Raji (cell line): Measurements from ENCODE around the gene HK1.

Experiments
- POLR2A ChIP-seq: IDR thresholded peaks from 2 replicates; pipeline ENCODE4 v1.6.1; 2011; ENCODE audit warnings: low read depth, low read length, control low read depth; ENCODE audit not compliant: insufficient read depth

HK1 gene

DNA sequence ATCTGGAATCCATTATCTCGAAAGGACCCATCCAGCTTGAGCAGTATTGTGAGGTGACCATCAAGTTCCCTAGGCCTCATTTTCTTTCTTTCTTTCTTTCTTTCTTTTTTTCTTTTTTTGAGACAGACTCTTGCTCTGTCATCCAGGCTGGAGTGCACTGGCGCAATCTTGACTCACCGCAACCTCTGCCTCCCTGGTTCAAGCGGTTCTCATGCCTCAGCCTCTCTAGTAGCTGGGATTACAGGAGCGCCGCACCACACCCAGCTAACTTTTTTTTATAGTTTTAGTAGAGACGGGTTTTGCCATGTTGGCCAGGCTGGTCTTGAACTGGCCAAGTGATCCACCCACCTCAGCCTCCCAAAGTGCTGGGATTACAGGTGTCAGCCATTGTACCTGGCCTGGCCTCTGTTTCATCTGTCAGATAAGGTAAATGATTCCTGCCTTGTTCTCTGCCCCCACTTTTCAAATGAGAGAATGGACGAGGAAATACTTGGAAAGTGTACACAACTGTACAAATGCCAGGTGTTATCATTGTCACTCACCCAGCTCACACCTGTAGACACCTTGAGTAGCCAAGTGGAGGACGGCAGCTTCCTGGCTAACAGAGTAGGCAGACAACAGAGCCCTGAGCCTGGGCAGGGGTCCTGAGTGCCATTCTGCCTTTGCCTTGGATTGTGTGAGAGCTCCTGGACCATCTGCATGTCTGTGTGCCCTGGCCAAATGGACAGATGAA is 54.1 kb downstream of the HK1 start:
- no peak for TF ChIP-seq POLR2A

DNA sequence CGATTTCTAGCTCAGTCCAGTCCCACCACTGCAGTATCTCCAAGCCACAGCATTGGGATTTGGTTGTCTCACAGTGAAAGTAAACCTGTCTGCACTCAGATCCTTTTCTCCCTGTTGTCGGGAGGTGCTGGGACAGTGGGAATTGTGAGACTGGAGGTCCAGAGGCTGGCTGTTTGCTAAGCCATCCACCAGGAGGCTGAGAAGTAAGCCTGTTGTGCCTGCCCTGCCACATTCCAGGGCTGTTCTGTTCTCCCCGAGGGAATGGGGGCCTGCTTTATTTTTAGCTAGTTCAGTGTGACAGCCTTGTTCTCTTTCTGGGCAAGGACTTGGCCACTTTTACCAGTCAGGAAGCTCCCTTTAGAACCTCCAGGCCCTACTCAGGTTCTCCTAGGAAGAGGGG is 54.9 kb downstream of the HK1 start:
- no peak for TF ChIP-seq POLR2A

DNA sequence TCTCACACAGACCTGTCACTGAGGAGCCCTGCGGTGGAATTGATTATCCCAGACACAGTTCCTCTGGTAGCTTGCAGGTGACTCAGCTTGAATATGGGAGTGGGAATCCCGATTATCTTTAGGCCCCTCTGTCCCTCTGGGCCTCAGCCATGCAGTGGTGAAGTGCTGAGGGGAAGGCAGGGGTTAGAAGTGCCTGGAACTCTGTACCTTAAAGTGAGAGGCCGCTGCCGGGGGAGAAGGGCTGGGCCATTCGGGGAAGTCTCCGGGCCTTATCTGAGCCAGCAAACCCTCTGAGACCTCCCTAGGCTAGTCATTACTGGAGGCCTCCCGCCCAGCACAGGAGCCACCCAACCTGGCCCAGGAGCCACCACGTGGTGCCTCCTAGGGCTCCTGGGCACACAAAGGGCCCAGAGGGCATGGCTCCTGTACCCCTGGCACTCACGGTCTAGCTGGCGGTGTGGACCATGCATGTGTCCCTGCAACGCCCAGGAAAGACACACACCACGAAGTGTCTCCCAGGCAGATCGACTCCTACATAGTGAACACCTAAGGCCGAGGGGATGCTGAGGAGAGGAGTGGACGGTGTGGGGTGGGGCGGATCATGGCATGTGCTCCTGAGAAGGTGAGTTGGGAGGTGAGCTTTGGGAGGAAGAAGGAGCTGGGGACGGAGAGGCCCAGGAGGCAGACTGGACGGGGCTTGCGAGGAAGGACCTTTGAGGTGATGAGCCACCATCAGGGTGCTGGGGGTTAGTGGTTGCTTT is 56.2 kb downstream of the HK1 start:
- TF ChIP-seq POLR2A = no peak

DNA sequence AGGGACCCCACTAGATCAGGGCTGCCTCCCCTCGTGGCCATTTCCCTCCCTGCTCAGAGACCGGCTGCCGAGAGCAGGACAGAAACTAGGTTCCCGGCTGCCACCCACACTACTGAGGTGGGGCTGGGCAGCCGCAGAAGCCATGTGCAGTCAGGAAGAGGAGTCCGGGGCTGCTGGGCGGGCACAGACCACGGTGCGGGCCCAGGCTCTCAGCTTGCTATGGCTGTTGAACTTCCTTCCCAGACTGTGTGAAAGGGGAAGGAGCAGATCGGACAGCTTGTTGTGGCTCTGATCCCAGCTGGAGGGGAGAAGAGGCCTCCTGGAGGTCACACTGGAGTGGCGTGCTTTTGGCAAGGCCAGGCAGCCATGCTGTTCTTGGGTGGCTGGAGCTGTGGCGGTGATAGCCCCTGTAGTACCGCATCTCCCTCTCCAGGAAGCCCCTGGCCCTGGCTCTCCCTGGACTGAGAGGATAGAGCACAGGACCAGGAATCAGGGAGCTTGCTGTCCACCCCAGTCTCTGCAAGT is 56.8 kb downstream of the HK1 start:
- TF ChIP-seq POLR2A = no peak

DNA sequence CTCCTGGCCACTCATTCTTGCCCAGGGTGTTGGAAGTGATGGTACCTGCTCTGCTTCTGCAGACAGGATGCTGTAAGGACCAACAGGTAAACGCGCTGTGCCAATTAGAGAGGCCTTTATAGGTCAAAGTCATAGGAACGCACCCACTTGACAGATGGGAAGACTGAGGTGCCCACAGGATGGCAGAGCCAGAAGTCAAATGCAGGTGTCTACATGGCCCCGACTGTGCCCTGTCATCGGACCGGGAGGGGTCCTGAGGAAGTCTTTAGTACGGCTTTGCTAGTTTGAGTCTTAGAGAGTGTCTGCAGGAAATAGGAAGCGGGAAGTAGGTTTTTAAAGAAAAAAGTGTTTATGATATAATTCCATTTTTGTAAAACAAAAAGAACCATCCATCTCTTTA is 57.3 kb downstream of the HK1 start:
- TF ChIP-seq POLR2A = no peak

DNA sequence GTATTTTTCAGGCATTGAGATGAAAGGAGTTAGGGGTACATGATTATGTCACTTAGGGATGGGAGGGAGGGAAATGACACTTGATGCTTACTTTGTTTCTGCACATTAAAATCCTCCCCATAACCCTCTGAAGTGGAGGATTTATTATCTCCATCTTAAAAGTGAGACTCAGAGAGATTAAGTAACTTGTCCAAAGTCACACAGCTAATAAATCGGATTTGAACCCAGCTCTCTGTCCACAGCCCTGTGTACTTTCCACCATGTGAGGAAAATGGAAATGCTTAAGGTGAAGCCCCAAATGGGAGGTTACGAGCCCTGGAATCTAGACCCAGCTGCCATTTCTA is 58.6 kb downstream of the HK1 start:
- no peak for TF ChIP-seq POLR2A

DNA sequence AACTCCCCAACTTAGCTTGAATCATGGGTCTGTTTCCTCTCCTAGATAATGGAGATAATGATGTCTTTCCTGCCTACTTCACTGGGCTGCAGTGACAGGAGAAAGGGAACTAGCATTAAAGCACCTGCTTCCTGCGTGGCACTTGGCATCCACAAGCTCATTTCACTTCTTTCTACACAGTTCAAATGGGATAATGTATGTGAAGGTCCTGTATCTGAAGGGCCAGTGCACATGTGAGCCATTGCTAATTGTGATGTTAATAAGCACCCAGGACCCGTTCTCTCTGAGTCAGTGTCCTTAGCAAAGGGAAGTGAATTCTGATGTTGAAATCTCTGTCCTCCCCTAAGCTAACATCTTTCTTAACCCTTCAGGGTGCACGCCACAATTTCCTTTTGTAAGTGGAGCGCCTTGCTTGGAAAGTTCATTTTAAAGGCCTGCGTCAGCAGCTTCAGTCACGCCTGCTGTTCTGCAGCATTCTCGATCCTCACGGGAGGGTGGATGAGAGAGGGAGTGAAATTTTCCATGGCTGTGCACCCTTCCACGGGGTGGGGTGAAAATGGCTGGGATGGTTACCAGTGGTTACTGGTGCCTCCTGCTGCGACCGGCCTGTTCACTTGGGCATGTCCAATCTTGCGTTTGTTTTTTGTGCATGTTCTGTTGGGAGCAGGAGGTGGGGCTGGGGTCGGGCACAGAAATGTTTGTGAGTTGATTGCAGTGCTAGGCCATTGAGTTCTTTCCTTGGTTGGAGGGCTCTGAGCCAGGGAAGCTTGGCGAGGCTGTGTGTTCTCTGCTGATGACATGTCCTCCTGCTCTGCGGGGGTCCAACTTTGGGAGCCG is 59.2 kb downstream of the HK1 start:
- TF ChIP-seq POLR2A = no peak

DNA sequence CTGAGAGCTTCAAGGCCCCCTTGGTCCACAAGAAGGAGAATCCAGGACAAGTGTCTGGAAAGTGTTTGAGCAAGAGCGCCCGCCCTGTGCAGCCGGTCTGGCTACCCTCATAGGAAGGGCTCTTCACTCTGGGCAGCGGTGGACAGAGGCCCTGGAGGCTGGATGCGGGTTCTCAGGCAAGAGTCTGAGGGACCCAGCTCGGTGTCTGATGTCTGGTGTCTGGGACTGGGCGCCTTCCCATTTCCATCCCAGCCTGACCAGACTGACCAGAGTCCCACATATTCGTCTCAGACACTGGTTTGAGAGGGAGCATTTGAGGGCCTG is 59.8 kb downstream of the HK1 start:
- no peak for TF ChIP-seq POLR2A

DNA sequence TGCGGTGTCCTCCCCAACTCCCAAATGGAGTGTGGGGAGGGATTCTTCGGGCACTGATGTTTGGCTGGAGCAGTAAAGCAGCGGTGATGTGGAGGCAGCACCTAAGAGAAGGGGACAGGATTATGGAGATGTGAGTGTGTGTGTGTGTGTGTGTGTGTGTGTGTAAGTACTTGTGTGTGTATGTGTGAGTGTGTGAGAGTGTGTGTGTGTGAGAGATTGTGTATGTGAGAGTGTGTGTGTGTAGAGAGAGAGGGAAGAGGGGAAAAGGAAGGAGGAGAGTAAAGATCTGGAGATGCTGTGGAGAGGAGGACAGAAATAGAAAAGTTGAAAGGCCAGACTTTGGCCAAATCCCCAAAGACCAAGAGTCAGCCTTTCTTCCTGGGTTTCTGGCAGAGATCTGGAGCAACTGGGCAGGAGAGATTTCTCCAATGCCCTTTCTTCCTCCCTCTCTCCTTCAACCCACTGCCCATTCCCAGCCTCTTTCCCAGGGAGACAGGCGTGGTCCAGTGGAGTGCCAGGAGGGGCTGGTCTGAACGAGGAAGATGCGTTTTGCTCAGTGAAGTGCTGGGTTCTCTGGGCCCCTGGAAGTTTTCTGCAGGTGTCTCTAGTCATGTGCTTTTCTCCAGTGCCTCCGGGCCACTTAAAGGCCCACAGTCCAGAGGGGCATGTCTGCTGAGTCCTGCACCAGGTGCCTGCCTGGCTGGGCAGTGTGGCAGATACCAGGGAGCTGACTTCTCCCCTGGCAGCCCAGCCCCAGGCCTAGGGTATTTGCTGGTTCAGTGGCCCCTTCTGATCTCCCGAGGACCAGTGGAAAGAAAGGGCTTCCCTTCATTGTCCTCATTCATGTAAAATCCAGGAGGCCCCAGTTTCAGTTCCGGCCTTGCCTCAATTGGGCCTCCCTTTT is 60.5 kb downstream of the HK1 start:
- TF ChIP-seq POLR2A = no peak

DNA sequence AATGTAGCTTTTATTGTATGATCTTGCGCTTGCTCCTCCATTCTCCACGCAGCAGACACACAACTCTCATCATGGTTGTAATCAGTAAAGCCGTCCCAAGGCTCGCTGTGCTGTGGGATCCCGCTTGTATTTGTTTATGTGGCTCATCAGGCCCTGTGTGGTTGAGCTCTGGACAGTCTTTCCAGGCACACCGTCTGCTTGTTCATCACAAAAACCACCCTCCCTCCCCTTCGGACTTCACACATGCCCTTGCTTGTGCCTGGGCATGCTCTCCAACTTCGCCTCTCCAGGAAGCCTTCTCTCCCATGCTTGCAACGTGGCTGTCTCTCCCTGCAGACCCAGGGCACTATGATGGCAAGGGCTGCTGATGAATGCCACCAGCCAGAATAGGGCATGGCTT is 62.4 kb downstream of the HK1 start:
- TF ChIP-seq POLR2A = no peak

DNA sequence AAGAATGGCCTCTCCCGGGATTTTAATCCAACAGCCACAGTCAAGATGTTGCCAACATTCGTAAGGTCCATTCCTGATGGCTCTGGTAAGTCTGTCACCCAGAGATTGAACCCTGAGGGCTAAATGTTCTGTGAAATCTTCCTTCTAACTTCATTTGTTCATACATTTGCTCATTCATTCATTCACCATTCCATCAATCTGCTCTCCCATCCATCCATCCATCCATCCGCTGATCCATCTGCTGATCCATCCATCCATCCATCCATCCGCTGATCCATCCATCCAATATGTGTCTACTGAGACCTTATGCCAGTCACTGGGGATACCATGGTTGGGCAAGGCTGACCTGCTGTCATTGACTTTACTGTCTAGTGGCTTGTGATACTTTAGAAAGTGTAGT is 65.6 kb downstream of the HK1 start:
- TF ChIP-seq POLR2A = no peak

DNA sequence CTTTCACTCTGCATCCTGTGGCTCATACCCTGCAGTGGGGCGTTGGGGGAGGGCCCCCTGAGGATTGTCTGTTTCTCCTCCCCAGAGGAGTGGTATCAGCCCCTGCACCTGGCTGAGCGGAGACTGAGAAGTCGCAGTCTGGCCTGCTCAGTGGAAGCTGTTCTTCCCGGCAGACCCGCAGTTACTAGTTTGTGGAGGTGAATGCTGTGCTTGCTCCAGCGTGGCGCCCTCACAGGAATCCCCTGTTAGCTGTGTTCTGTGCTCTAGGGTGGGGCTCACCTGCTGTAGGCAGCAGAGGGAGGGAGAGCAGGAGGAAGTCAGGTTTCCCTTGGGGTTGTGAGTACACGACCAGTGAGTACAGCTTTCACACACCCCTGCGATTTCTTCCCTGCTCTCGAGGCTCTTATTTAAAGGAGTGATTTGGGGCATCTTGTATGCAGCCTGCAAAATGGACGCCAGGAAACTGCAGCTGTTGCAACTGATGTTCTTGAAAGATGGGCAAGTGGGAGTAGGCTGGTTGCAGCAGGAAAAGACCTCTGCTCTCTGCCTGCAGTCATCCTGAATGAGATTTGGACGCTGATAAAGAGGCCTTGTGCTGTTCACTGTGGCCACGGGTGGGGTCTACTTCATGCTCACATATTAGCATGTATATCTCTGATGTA is 66.4 kb downstream of the HK1 start:
- TF ChIP-seq POLR2A = no peak

DNA sequence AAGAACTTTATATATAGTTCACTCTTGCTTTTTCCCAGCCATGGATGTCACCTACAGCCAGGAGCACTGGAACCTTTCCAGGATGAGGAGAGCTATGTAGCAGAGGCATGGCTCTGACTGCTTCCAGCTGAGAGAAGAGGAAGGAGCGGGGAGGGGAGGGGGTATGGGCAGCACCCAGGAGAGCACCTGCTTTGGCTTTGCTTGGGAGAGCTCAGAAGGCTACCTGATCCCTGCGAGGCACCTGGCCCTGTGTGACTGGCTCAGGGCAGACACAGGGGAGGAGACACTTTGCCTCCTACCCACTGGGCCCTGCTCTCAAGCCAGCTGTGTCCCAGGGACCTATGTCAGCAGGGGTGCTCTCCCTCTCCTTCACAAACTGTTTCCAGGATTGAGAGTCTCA is 67.1 kb downstream of the HK1 start:
- TF ChIP-seq POLR2A = no peak

DNA sequence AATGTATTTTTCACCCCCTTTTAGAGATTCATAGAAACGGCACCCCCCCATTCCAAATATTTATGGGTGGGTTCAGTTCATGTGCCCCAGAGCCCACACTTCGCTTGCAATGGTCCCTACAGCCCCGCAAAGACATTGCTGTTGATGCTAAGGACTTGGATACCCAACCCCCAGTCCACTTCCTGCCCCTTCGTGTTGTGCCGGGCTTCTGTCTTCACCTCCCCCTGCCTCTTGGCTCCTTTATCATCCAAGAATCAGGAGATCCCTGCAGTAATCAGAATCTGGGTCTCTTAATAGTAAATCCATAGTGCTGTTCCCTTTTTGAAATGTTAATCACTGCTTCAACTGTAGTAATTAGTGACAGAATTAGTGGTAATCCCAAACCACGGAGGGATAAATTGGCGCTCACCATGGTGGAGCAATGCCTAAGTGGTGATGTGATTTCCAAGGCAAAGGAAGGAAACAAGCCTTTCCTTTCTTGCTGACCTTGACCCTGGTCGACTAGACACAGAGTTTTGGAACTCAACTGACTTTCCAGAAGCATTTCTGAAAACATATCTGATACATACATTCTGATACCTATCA is 67.7 kb downstream of the HK1 start:
- no peak for TF ChIP-seq POLR2A
